ENCODE results near the gene MFAP1. TPM values are rescaled to one million over a fixed set of nuclear protein-coding genes. Genes with fewer than 3 reads are reported as not detected.

Gene MFAP1
- total RNA-seq, 2 donors from 2014 or later: 48.5 to 50.2 TPM

- ATAC-seq (no peak), DNase-seq (ENCODE audit: low spot score in 2 of 2) (no peak)
- Mint-ChIP-seq H3K9me3 (no peaks in the 10 kb centered on the region), H3K36me3 (peaks cover 19 to 30% of the 10 kb centered on the region in 2 donors), H3K27ac (peak overlapping the region in 1 of 2 donors; percentile 87)
Observed at GRCh38 chr15:43763819-43764446, 60.6 kb downstream of the MFAP1 start.

- H3K36me3 Mint-ChIP-seq: peaks cover 19 to 30% of the 10 kb centered on the region in 2 donors
- no peak for ATAC-seq
- no peak for DNase-seq (ENCODE audit: low spot score in 2 of 2)
- peak overlapping the region; percentile 59 to 87 for H3K27ac Mint-ChIP-seq
- no peaks in the 10 kb centered on the region for H3K9me3 Mint-ChIP-seq
Observed at GRCh38 chr15:43762824-43763223, 61.7 kb downstream of the MFAP1 start.

Other genes starting within 250 kb of the MFAP1 start
- 10 to 100 TPM; 27.8 to 51.3 TPM for gene PPIP5K1, start 234.5 kb downstream of the MFAP1 start, total RNA-seq
- 1 to 10 TPM in 1 of 2 donors, under 1 TPM in 1; 0.34 to 1.1 TPM for gene CKMT1B, start 230.7 kb downstream of the MFAP1 start, total RNA-seq
- gene STRC, start 205.9 kb downstream of the MFAP1 start, total RNA-seq: 1 to 10 TPM; 2.3 to 2.6 TPM
- 1 to 10 TPM; 4.4 to 8.1 TPM for gene CATSPER2, start 175.8 kb downstream of the MFAP1 start, total RNA-seq
- gene CKMT1A, start 130.8 kb downstream of the MFAP1 start, total RNA-seq: not detected
- gene PDIA3, start 78.3 kb downstream of the MFAP1 start, total RNA-seq: 100 to 1,000 TPM; 144 to 224 TPM
- gene ELL3, start 47.7 kb downstream of the MFAP1 start, total RNA-seq: 1 to 10 TPM; 4.5 to 9.3 TPM
- 100 to 1,000 TPM; 714 to 722 TPM for gene SERF2, start 32.4 kb downstream of the MFAP1 start, total RNA-seq
- gene SERINC4, start 24.5 kb downstream of the MFAP1 start, total RNA-seq: under 1 TPM; 0.31 to 0.61 TPM
- gene HYPK, start 24.1 kb downstream of the MFAP1 start, total RNA-seq: 10 to 100 TPM; 11.6 to 35.2 TPM
- gene WDR76, start 2.3 kb upstream of the MFAP1 start, total RNA-seq: 100 to 1,000 TPM in 1 of 2 donors, 10 to 100 TPM in 1; 70.8 to 124 TPM